IMR-90 (cell line): Measurements from ENCODE around the gene IGFL3. TPM values are rescaled to one million over a fixed set of nuclear protein-coding genes. Genes with fewer than 3 reads are reported as not detected.

ENCODE experiments used
- ATAC-seq: fragments of 200-7000 bp; cut with Tn5 transposase; 2 replicates; pipeline ENCODE4 v1.9.1; 2020; ENCODE audit warnings: low read depth, mild to moderate bottlenecking, moderate library complexity
- BruUV-seq: library from RNA; stranded (reverse); fragments of 400-500 nt; replicated peaks from 2 replicates; lab custom pipeline; 2021; lab: Mats Ljungman, UMichigan
- CTCF ChIA-PET: fragments of 300-600 bp; formaldehyde crosslinking; extraction: SDS; loops from one replicate; lab custom pipeline; 2021; ENCODE audit warnings: antibody characterized with exemption; lab: Yijun Ruan, JAX
- POLR2A ChIA-PET: fragments of 300-600 bp; sonication (Branson Sonifier 250); formaldehyde crosslinking; loops from one replicate; lab custom pipeline; 2022; ENCODE audit warnings: antibody characterized with exemption; ENCODE audit not compliant: unreplicated experiment; lab: Charles Lee
- DNase-seq: peaks from one replicate; pipeline ENCODE4 v3.0.0; 2013
- H2AFZ ChIP-seq: replicated peaks from 2 replicates; pipeline ENCODE3; 2013; ENCODE audit warnings: low read length, mild to moderate bottlenecking; ENCODE audit not compliant: poor library complexity
- H2AK5ac ChIP-seq: 2 replicates; pipeline ENCODE4 v1.6.1; 2013; ENCODE audit warnings: low read depth, low read length, inconsistent platforms
- H2AK9ac ChIP-seq: replicated peaks from 2 replicates; pipeline ENCODE3; 2013; ENCODE audit warnings: mild to moderate bottlenecking, low read depth, low read length, moderate library complexity; ENCODE audit not compliant: poor library complexity
- H2BK120ac ChIP-seq: 2 replicates; pipeline ENCODE4 v1.6.1; 2013; ENCODE audit warnings: low read depth, low read length, inconsistent platforms
- H2BK15ac ChIP-seq: 3 replicates; pipeline ENCODE4 v1.6.1; 2013; ENCODE audit warnings: low read depth, low read length, inconsistent platforms
- H2BK20ac ChIP-seq: 2 replicates; pipeline ENCODE4 v1.6.1; 2013; ENCODE audit warnings: low read depth, mild to moderate bottlenecking, inconsistent platforms, low read length, moderate library complexity
- H2BK5ac ChIP-seq: 2 replicates; pipeline ENCODE4 v1.6.1; 2013; ENCODE audit warnings: mild to moderate bottlenecking, low read depth, low read length, inconsistent platforms; ENCODE audit not compliant: poor library complexity, severe bottlenecking
- H3K14ac ChIP-seq: replicated peaks from 2 replicates; pipeline ENCODE4 v1.6.1; 2013; ENCODE audit warnings: low read depth, low read length, inconsistent platforms
- H3K18ac ChIP-seq: 2 replicates; pipeline ENCODE4 v1.6.1; 2013; ENCODE audit warnings: low read depth, low read length, control low read depth
- H3K23ac ChIP-seq: 2 replicates; pipeline ENCODE4 v1.6.1; 2013; ENCODE audit warnings: low read depth, low read length, inconsistent platforms
- H3K27ac ChIP-seq: 2 replicates; pipeline ENCODE4 v1.5.1; 2013; ENCODE audit warnings: mild to moderate bottlenecking, control low read depth, low read length; ENCODE audit not compliant: insufficient read depth
- H3K27me3 ChIP-seq: 2 replicates; pipeline ENCODE4 v1.6.1; 2013; ENCODE audit warnings: low read length; ENCODE audit not compliant: control insufficient read depth, insufficient read depth
- H3K36me3 ChIP-seq: 2 replicates; pipeline ENCODE4 v1.6.1; 2013; ENCODE audit warnings: low read length, mixed read lengths; ENCODE audit not compliant: control insufficient read depth, insufficient read depth
- H3K4ac ChIP-seq: 2 replicates; pipeline ENCODE4 v1.6.1; 2013; ENCODE audit warnings: low read depth, low read length, inconsistent platforms
- H3K4me1 ChIP-seq: 2 replicates; pipeline ENCODE4 v1.6.1; 2013; ENCODE audit warnings: low read length, mixed read lengths; ENCODE audit not compliant: control insufficient read depth, insufficient read depth
- H3K4me2 ChIP-seq: 2 replicates; pipeline ENCODE4 v1.6.1; 2013; ENCODE audit warnings: low read depth, mild to moderate bottlenecking, control low read depth, low read length, moderate library complexity
- H3K4me3 ChIP-seq: 2 replicates; pipeline ENCODE4 v1.5.1; 2013; ENCODE audit warnings: low read depth, mild to moderate bottlenecking, control low read depth, low read length, moderate library complexity; ENCODE audit not compliant: insufficient read depth
- H3K56ac ChIP-seq: 2 replicates; pipeline ENCODE4 v1.6.1; 2013; ENCODE audit warnings: low read length, inconsistent platforms; ENCODE audit not compliant: insufficient read depth; ENCODE audit errors: extremely low read depth
- H3K79me1 ChIP-seq, 2 experiments: 2 replicates each; pipeline ENCODE4 v1.6.1; 2013; ENCODE audit warnings: low read length in 2 of 2, inconsistent platforms in 1 of 2, low read depth in 1 of 2
- H3K9ac ChIP-seq: 2 replicates; pipeline ENCODE4 v1.6.1; 2013; ENCODE audit warnings: low read depth, low read length, control low read depth
- H3K9me1 ChIP-seq: 2 replicates; pipeline ENCODE4 v1.6.1; 2013; ENCODE audit warnings: low read length, inconsistent platforms; ENCODE audit not compliant: insufficient read depth
- H3K9me3 ChIP-seq: 2 replicates; pipeline ENCODE4 v1.6.1; 2013; ENCODE audit warnings: low read length; ENCODE audit not compliant: control insufficient read depth, insufficient read depth
- H4K20me1 ChIP-seq: 2 replicates; pipeline ENCODE4 v1.6.1; 2013; ENCODE audit warnings: low read length, inconsistent platforms; ENCODE audit not compliant: insufficient read depth
- H4K5ac ChIP-seq: 2 replicates; pipeline ENCODE4 v1.6.1; 2013; ENCODE audit warnings: mild to moderate bottlenecking, low read depth, low read length, control low read depth
- H4K8ac ChIP-seq, 2 experiments: 2 replicates each; pipeline ENCODE4 v1.6.1; 2013; ENCODE audit warnings: low read depth in 2 of 2, low read length in 2 of 2, control low read depth in 1 of 2, inconsistent platforms in 1 of 2
- H4K91ac ChIP-seq: 2 replicates; pipeline ENCODE4 v1.6.1; 2013; ENCODE audit warnings: low read depth, low read length, inconsistent platforms; ENCODE audit not compliant: insufficient read depth
- BHLHE40 ChIP-seq: fragments of 150-350 bp; IDR thresholded peaks from 2 replicates; pipeline ENCODE4 v1.6.1; 2016; ENCODE audit warnings: mild to moderate bottlenecking, low read depth, low read length
- CEBPB ChIP-seq: IDR thresholded peaks from 2 replicates; pipeline ENCODE4 v1.6.1; 2012; ENCODE audit warnings: low read depth, low read length, improper control_type of control experiment
- CHD1 ChIP-seq: IDR thresholded peaks from 2 replicates; pipeline ENCODE4 v1.6.1; 2012; ENCODE audit warnings: low read depth, low read length, improper control_type of control experiment
- MAFK ChIP-seq: IDR thresholded peaks from 2 replicates; pipeline ENCODE4 v1.6.1; 2012; ENCODE audit warnings: low read depth, low read length, improper control_type of control experiment
- MAZ ChIP-seq: IDR thresholded peaks from 2 replicates; pipeline ENCODE4 v1.6.1; 2012; ENCODE audit warnings: low read depth, mild to moderate bottlenecking, low read length, improper control_type of control experiment, moderate library complexity, borderline replicate concordance
- MXI1 ChIP-seq: IDR thresholded peaks from 2 replicates; pipeline ENCODE4 v1.6.1; 2012; ENCODE audit warnings: low read depth, mild to moderate bottlenecking, low read length, moderate library complexity, borderline replicate concordance
- NFE2L2 ChIP-seq: fragments of 150-350 bp; IDR thresholded peaks from 2 replicates; pipeline ENCODE4 v1.6.1; 2016; ENCODE audit warnings: low read depth, mild to moderate bottlenecking, low read length
- POLR2A ChIP-seq: IDR thresholded peaks from 2 replicates; pipeline ENCODE4 v1.6.1; 2012; ENCODE audit warnings: mild to moderate bottlenecking, low read depth, low read length
- RCOR1 ChIP-seq: IDR thresholded peaks from 2 replicates; pipeline ENCODE4 v1.6.1; 2012; ENCODE audit warnings: mild to moderate bottlenecking, low read length, improper control_type of control experiment; ENCODE audit not compliant: insufficient replicate concordance
- RFX5 ChIP-seq: IDR thresholded peaks from 2 replicates; pipeline ENCODE4 v1.8.0; 2012; ENCODE audit warnings: low read depth, mild to moderate bottlenecking, low read length, moderate library complexity
- SMC3 ChIP-seq: fragments of 150-350 bp; IDR thresholded peaks from 2 replicates; pipeline ENCODE4 v1.6.1; 2016; ENCODE audit warnings: low read depth, mild to moderate bottlenecking, antibody characterized with exemption, low read length, moderate library complexity
- WGBS, 2 experiments: methylation state at CpG; one replicate each; pipeline versions ENCODE4 v1.1.5 to v1.1.7; 2013; ENCODE audit warnings: missing lambda C conversion rate in 2 of 2; ENCODE audit not compliant: insufficient read length in 1 of 2; ENCODE audit errors: extremely low coverage in 2 of 2; 5-methylcytosine and 5-hydroxymethylcytosine counted together
- dilution Hi-C: fragments of 300-500 bp; cut with HindIII; formaldehyde crosslinking; loops from one replicate; pipeline ENCODE4 v1.14.3; 2018; ENCODE audit warnings: low sequenced_read_pairs; ENCODE audit not compliant: unreplicated experiment
- in situ Hi-C: fragments of 300-500 bp; cut with MboI; formaldehyde crosslinking; loops from 3 replicates; pipeline ENCODE4 v1.14.3; 2019; ENCODE audit warnings: low sequenced_read_pairs, inconsistent platforms, mixed read lengths
- intact Hi-C: fragments of 100-400 bp; cut with micrococcal nuclease; formaldehyde crosslinking; loops from 2 replicates; pipeline ENCODE4 v1.10.0; 2022
- polyA plus RNA-seq, 3 experiments: library from polyadenylated mRNA; depleted of rRNA; stranded (reverse); fragments of >200 nt; gene quantifications; 2 replicates each; pipeline ENCODE4 v1.2.3, GENCODE V29; 2012; ENCODE audit warnings: low replicate concordance in 1 of 3
- total RNA-seq: library from RNA; depleted of rRNA; stranded (reverse); fragments of >200 nt; gene quantifications from 2 replicates; pipeline ENCODE4 v1.2.3, GENCODE V29; 2012
- TF ChIP-seq, protein P1 (sequence below): conservative IDR thresholded peaks from 2 replicates; pipeline ENCODE4 v1.5.1; 2012; ENCODE audit warnings: mild to moderate bottlenecking, low read depth, low read length, improper control_type of control experiment
- TF ChIP-seq, protein P2 (sequence below): fragments of 150-350 bp; IDR thresholded peaks from 2 replicates; pipeline ENCODE4 v1.6.1; 2016; ENCODE audit warnings: low read depth, mild to moderate bottlenecking, low read length, moderate library complexity, borderline replicate concordance
- TF ChIP-seq, protein P3 (sequence below): fragments of 150-350 bp; IDR thresholded peaks from 2 replicates; pipeline ENCODE4 v1.6.1; 2017; ENCODE audit warnings: mild to moderate bottlenecking, antibody characterized with exemption, low read length, low read depth

IGFL3 gene
- total and polyA plus RNA-seq, 2 of the 4 experiments (the other 2 are of a cell fraction) = not detected

DNA sequence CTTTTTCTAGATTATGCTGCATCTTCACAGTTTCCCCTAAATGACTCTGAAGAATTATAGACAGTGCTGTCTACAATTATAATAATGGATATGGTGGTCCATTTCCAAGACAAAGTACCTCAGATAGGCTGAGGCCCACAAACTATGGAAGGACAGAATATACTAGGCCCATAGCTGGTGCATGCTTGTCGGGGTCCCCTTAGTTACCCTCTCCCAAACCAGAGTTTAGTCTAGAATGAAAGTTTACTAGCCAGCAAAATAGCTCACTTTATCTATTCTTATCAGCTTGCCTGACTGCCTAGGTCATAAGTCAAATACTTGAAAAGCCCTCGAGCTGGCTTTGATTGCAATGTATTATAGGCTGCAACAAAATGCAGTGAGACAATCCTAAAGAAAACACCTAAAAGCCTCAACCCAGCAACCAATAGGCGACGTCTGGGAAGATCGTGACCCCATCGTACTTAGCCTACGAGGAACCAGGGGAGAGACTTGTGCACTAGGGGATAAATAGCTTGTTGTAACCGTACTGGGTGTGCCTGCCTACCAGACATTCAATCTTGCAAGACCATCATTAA, 22.8 kb upstream of the IGFL3 start:
- in situ Hi-C loops (no loop called here), dilution Hi-C loops (no loop called here), intact Hi-C loops (no loop called here)
- ChIA-PET POLR2A (no interaction called here), CTCF (no interaction called here)
- Histone ChIP-seq H4K20me1 (no peaks in the 10 kb centered on the region), H3K14ac (no peak overlapping the region), H3K56ac (no peak overlapping the region), H3K18ac (no peak overlapping the region), H3K4ac (no peak overlapping the region), H4K91ac (no peak overlapping the region), H3K9me1 (no peaks in the 10 kb centered on the region), H3K27me3 (peaks cover 48% of the 10 kb centered on the region), H2BK5ac (no peak overlapping the region), H2BK120ac (no peak overlapping the region), H2BK15ac (no peak overlapping the region), H2AK9ac (no peak overlapping the region), H3K23ac (no peak overlapping the region), H3K9ac (no peak overlapping the region), H3K9me3 (peaks cover 2% of the 10 kb centered on the region; the same call in 1 of the 2 replicates), H3K79me1 (no peaks in the 10 kb centered on the region), H3K4me1 (no peaks in the 10 kb centered on the region), H3K4me2 (no peak overlapping the region), H2BK20ac (no peak overlapping the region), H4K8ac (no peak overlapping the region), H4K5ac (no peak overlapping the region), H3K4me3 (no peak overlapping the region), H3K27ac (no peak overlapping the region), H3K36me3 (no peaks in the 10 kb centered on the region), H2AK5ac (no peak overlapping the region), H2AFZ (no peak overlapping the region)
- ATAC-seq = no peak
- BruUV-seq = no TSS peak
- DNase-seq = no peak
- WGBS, 2 experiments = no CpG with 5 or more reads among the region's 8 CpGs
- TF ChIP-seq, protein P1, sequence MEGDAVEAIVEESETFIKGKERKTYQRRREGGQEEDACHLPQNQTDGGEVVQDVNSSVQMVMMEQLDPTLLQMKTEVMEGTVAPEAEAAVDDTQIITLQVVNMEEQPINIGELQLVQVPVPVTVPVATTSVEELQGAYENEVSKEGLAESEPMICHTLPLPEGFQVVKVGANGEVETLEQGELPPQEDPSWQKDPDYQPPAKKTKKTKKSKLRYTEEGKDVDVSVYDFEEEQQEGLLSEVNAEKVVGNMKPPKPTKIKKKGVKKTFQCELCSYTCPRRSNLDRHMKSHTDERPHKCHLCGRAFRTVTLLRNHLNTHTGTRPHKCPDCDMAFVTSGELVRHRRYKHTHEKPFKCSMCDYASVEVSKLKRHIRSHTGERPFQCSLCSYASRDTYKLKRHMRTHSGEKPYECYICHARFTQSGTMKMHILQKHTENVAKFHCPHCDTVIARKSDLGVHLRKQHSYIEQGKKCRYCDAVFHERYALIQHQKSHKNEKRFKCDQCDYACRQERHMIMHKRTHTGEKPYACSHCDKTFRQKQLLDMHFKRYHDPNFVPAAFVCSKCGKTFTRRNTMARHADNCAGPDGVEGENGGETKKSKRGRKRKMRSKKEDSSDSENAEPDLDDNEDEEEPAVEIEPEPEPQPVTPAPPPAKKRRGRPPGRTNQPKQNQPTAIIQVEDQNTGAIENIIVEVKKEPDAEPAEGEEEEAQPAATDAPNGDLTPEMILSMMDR = no peak
- TF ChIP-seq CEBPB = no peak
- no peak for TF ChIP-seq CHD1
- no peak for TF ChIP-seq POLR2A
- TF ChIP-seq NFE2L2 = no peak
- TF ChIP-seq SMC3 = no peak
- TF ChIP-seq, protein P2, sequence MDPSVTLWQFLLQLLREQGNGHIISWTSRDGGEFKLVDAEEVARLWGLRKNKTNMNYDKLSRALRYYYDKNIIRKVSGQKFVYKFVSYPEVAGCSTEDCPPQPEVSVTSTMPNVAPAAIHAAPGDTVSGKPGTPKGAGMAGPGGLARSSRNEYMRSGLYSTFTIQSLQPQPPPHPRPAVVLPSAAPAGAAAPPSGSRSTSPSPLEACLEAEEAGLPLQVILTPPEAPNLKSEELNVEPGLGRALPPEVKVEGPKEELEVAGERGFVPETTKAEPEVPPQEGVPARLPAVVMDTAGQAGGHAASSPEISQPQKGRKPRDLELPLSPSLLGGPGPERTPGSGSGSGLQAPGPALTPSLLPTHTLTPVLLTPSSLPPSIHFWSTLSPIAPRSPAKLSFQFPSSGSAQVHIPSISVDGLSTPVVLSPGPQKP = no peak
- TF ChIP-seq MAFK = no peak
- TF ChIP-seq MXI1 = no peak
- TF ChIP-seq RCOR1 = no peak
- no peak for TF ChIP-seq MAZ
- TF ChIP-seq RFX5 = no peak
- TF ChIP-seq, protein P3, sequence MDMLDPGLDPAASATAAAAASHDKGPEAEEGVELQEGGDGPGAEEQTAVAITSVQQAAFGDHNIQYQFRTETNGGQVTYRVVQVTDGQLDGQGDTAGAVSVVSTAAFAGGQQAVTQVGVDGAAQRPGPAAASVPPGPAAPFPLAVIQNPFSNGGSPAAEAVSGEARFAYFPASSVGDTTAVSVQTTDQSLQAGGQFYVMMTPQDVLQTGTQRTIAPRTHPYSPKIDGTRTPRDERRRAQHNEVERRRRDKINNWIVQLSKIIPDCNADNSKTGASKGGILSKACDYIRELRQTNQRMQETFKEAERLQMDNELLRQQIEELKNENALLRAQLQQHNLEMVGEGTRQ = no peak
- TF ChIP-seq BHLHE40 = no peak
